Stimulated activated CD4-positive, alpha-beta T cell treated with anti-CD3 and anti-CD28 coated beads, Interleukin-1b, Interleukin-23, amount 100 ng/mL, for 4 hours (primary cell): ENCODE measurements around the gene WBP1.
"Not testable (repeated sequence)": the region's sequence is repeated elsewhere in the genome, so short reads cannot be mapped to it uniquely, and the experiment has no call there.

Experiments
- DNase-seq, 2 donors: peaks; one replicate each; pipeline ENCODE4 v3.0.0-alpha.2; 2020; ENCODE audit warnings: low read depth in 2 of 2

The WBP1 gene

GRCh38 chr2:74454654-74455511 lies 3.4 kb upstream of the WBP1 start, which contains the start of gene INO80B:
Gene INO80B, plus strand, starts transcription at chr2:74455087. Its CDS starts 30 bp downstream, at chr2:74455117.
- peak; percentile 90 to 98 for DNase-seq

DNA sequence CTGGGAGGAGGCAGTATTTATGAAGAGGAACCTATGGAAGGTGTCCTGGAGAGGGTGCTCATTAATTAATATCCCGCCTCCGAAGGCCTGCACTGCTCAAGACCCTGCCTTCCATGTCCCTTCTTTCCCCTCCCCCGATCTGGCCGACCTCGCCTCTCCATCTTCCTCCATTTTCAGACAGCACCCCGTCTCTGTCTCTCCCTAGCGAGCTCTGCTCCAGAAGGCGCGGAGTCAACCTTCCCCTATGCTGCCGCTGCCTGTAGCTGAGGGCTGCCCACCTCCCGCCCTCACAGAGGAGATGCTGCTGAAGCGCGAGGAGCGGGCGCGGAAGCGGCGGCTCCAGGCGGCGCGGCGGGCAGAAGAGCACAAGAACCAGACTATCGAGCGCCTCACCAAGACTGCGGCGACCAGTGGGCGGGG lies 1.1 kb upstream of the WBP1 start:
- DNase-seq = no peak

GRCh38 chr2:74457549-74458131 lies 598 bp upstream of the WBP1 start:
- DNase-seq = peak; percentile 64 to 81

DNA sequence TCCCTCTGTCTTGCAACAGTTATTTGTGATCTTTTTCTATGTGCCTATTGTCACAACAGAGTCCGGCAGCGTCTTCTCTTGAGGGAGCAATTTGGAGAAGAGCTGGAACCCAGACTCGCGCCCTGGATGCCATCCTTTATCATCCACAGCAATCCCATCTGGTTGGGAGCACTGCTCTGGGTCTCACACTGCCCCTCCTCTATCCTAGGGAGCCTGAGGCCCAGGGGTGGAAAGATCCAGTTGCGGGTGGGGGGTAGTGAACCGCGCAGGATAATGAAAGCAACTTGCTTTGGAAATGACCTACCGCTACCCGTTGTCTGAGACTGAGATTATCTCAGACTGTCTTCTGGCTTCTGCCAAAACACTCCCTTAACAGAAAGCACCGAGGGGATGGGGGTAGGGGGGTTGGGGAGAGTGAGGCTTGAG lies 713 bp downstream of the WBP1 start:
- no peak for DNase-seq

- not testable (repeated sequence) for DNase-seq
These were observed 1.4 kb downstream of the WBP1 start for GRCh38 chr2:74459503-74460118.

GRCh38 chr2:74460187-74460586 lies 1.9 kb downstream of the WBP1 start:
- DNase-seq = not testable (repeated sequence)

DNA sequence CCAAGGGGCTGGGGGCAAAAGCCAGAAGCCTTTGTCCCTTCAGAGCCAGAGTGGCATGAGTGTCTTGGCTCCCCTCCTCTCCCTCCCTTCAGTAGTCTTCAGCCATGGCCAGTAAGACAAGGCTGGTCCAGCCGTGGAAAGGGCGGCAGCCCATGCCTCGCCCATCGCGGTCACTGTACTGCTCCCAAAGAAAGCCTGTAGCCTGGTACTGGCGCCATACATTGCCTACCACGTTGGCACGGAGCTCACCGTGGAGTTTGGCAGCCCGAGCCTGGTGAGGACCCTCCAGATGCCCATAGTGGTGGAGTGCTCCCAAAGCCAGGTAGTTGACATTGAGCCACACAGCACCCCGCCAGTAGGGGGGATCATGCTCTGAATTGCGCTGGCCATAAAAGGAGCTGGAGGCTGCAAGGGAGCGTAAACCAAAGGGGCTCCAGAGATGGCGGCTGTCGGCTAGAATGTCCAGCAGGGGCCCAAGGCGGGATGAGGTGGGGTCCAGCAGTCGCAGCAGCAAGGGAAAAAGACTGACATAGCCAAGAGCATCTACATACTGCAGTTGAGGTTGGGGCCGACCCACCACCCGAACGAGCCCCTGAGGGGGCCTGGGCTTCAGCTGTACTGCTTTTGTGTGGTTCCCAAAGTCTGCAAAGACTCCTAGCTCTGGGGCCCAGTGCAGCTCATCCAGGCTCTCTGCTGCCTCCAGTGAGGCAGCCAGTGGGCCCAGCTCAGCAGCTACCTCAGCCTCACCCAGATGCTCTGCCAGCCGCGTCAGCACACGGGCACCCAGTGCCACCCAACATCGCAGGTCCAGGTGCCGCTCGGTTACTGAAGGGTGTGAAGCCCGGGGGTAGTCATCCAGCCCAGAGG lies 3.2 kb downstream of the WBP1 start:
- no peak for DNase-seq

DNA sequence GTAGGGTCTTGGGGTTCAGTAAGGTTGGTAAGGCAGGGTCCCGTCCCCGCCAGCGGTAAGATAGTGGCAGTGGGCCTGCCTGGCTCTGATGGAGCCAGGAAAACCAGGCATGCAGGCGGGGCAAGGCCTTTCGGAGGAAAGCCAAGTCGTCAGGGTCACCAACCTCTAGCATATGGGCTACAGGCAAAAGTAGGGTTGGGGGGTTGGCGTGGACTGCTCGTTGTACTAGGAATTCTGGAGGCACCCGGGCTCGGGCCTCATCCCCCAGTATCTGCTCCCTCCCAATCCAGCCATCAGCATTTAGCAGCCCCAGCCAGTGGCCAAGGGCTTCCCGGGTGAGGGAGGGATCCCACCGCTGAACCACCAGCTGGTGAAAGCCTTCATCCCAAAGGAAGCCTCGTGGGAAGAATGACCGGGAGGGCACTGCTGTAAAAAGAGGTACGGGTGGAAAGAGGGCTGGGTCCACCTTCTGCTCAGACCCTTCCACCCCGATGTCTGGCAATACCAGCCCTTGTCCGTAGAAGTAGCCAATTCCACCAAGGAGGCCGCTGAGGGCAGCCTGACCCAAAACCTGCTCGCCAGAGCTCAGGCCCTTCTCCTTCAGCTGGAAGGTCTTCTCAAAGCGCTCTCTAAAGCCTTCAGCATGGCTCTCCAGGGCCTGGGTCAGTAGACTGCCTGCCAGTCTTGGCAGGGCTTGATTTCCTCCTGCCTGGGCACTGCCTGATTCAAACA lies 4.0 kb downstream of the WBP1 start:
- no peak for DNase-seq

DNA sequence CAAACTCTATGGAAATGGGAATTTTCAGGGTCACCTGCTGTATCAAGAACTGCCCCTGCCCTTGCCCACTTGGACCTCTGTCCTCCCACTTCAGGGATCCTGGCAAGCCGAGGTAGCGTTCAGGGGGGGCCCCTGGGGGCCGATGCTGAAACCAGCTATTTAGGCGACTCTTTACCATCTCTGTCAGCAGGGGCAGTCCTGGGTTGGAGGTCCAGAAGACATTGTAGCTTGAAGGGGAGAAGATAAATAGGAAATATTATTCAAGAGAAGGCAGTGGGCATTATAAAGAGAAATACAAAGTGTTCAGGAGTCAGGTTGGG lies 4.5 kb downstream of the WBP1 start:
- DNase-seq = no peak

GRCh38 chr2:74464406-74464805 lies 6.2 kb downstream of the WBP1 start:
- no peak for DNase-seq

DNA sequence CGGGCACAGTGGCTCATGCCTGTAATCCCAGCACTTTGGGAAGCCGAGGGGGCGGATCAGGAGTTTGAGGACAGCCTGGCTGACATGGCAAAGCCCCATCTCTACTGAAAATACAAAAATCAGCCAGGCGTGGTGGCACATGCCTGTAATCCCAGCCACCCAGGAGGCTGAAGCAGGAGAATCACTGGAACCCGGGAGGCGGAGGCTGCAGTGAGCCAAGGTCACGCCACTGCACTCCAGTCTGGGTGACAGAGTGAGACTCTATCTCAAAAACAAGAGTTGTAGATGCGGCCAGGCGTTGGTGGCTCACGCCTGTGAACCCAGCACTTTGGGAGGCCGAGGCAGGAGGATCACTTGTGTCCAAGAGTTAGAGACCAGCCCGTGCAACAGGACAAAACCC lies 12.5 kb downstream of the WBP1 start:
- DNase-seq = not testable (repeated sequence)

DNA sequence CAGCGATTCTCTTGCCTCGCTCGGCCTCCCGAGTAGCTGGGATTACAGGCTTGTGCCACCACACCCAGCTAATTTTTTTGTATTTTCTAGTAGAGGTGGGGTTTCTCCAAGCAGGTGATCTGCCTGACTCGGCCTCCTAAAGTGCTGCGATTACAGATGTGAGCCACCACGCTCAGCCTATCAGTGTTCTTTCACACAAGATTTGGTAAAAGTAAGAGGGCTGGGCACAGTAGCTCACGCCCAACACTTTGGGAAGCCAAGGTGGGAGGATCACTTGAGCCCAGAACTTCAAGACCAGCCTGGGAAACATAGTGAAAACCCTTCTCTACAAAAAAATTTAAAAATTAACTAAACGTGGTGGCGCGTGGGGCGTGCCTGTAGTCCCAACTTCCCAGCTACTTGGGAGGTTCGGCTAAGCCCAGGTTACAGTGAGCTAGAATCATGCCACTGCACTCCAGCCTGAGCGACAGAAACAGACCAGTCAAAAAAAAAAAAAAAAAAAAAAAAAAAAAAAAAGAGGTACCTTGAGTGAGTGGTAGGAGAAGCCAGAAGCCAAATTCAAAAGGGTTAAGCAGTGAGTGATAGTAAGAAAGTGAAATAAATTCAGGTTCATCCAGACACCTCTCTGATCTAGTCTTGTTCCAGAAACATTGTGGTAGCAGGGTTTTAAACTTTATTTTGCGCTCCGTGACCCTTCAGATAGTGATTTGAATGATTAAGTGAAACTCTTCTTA lies 13.3 kb downstream of the WBP1 start:
- DNase-seq = no peak

- peak; percentile 96 for DNase-seq
These were observed 14.1 kb downstream of the WBP1 start, which contains the start of gene MRPL53 for GRCh38 chr2:74472086-74472944. Gene MRPL53, minus strand, starts transcription at chr2:74472680. Its CDS starts 20 bp downstream, at chr2:74472660.

- no peak for DNase-seq
These were observed 14.7 kb downstream of the WBP1 start for GRCh38 chr2:74472945-74473258.

- DNase-seq = no peak
These were observed 16.2 kb downstream of the WBP1 start for GRCh38 chr2:74474481-74474880.

DNA sequence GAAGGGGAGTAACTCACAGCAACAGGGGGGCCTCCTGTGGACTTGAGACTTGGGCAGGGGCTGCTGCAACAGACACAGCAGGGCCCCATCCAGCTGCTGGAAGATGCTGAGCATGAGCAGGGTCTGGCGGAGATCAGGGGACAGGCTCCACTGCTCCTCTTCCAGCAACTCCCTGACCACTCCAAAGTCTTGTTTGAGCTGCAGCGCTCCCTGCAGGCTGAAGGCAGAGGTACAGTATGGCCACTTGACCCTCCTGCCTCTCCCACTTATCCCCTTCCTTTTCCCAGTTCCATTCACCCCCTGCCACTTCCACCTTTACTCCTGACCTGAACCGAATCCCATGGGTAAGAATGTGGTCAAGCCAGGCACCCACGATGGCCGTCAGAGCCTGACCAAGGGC lies 16.7 kb downstream of the WBP1 start:
- DNase-seq = no peak

DNA sequence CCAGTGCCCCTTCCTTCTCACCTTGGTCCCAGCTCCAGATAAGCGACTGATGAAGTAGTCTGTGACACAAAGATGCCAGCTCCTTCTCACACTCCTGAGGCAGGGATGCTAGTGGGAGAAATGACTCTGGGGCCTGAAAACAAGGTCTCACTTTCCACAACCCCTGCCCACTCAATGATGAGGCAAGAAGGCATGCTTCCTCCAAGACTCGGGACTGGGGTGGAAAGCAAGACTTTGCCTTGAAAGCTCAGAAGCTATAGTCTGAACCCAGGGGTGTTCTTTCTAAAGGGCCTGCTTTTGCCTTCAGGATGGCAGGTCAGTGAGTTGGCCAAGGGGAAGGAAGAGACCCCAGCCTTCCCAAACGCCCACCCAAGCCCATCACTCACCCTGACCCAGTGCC lies 23.2 kb downstream of the WBP1 start:
- no peak for DNase-seq

GRCh38 chr2:74481961-74482800 lies 23.9 kb downstream of the WBP1 start:
- DNase-seq = no peak
